Renal pelvis (tissue), 4 donors: ENCODE data around the gene RHOT2. TPM values are rescaled to one million over a fixed set of nuclear protein-coding genes. Genes with fewer than 3 reads are reported as not detected.

Experiments used
- DNase-seq: peaks from one replicate; pipeline ENCODE4 v3.0.0-alpha.2; 2013
- polyA plus RNA-seq, 3 donors: library from polyadenylated mRNA; unstranded; fragments of 120-200 nt; gene quantifications; one replicate each; pipeline ENCODE4 v1.2.1, GENCODE V29; 2013; ENCODE audit not compliant: insufficient read length in 3 of 3

The RHOT2 gene
- polyA plus RNA-seq, 3 donors: 85.9 to 117 (median 97.9) TPM

GRCh38 chr16:694187-694862, 26.4 kb downstream of the RHOT2 start:
- DNase-seq: no peak

GRCh38 chr16:694863-695354, 27.0 kb downstream of the RHOT2 start:
- DNase-seq: no peak

GRCh38 chr16:695355-696089, 27.6 kb downstream of the RHOT2 start:
- no peak for DNase-seq

DNA sequence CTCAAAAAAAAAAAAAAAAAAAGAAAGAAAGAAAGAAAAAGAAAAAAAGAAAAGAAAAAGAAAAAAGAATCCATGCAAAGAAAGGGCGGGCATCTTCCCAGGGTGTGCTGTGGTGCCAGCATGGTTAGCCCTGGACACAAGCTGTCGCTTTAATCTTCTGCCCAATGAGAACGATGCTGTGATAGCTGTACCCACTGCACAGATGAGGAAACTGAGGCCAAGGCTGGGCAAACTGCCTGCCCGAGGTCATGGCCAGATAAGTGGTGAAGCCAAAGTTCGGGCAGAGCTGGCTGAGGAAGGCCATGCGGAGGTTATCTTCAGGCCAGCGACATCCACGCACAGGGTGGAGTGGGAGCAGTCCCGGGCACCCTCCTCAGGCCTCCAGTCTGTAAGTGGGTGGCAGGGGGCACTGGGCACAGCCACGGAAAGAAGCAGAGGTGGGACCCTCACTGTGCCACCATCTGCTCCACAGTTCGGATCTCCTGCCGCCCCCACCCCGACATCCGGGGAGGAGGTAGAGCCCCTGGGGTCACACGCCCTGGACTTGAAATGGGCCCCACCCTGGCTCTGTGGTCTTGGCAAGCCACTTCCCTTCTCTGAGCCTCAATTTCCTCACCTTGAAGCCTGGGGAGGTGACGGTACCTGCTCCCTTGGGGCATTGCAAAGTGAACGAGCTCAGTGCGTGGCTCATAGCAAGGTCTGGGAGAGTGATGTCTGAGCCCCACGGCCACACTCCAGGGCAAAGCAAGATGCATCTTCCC, 31.2 kb downstream of the RHOT2 start:
- DNase-seq: no peak

DNA sequence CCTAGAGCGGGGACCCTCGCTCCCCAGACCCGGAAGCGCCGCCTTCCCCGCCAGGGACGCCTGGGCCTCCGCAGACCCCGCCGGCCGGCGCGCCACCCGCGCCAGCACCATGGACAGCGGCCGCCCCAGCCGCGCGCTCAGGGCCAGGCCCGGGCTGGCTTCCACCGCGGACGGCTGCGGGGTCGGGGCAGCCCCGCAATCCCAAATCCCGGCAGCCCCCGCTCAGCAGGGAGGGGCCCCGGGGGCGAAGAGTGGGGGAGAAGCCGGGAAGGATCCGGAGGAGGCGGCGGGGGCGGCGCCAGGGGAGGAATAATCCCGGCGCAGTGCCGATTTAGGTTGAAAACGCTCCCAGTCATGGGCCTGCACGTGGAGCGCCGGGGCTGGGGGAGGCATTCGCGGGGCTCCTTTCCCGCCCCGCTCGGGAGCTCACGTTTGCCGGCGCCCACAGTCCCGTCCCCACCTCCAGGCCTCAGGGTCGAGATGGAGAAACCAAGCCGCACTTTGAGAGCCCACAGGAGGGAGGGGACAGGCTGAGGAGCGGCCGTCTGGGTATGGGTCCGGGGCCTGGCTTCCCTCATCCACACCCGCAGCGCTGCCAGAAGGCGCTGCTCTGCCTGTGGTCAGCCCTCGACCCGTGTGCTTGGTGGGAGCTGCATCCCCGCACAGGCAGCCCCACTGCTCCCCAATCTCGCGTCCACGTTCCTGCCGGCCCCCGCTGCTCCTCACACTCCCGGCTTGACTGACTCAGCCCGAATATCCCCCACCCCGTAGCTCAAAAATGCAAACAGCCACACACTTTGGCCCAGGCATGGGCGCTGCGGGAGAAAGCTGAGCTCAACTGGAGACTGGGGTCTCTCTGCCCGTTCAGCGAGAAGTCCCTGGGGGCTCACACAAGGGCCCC, 33.0 kb downstream of the RHOT2 start:
- no peak for DNase-seq

- no peak for DNase-seq
Observed at GRCh38 chr16:702341-702740, 34.4 kb downstream of the RHOT2 start.

DNA sequence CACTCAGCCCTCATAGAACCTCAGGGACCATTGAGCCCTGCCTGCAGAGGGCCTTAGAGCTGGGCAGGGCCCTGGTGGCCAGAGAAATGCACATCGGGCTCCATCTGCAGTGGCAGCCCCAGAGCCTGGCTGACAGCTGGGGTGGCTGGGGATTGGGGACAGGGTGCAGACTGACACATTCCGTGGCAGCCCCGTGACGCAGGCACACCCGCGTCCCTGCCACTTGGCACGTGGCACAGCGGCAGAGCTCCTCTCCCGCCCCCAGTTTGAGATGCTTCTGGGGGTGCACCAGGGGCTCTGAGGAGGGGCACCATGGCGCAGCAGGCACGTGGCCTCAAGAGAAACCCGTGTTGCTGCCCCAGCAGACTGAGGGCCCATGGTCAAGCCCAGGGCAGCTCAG, 35.5 kb downstream of the RHOT2 start:
- DNase-seq: no peak

GRCh38 chr16:704047-704446, 36.1 kb downstream of the RHOT2 start:
- no peak for DNase-seq

DNA sequence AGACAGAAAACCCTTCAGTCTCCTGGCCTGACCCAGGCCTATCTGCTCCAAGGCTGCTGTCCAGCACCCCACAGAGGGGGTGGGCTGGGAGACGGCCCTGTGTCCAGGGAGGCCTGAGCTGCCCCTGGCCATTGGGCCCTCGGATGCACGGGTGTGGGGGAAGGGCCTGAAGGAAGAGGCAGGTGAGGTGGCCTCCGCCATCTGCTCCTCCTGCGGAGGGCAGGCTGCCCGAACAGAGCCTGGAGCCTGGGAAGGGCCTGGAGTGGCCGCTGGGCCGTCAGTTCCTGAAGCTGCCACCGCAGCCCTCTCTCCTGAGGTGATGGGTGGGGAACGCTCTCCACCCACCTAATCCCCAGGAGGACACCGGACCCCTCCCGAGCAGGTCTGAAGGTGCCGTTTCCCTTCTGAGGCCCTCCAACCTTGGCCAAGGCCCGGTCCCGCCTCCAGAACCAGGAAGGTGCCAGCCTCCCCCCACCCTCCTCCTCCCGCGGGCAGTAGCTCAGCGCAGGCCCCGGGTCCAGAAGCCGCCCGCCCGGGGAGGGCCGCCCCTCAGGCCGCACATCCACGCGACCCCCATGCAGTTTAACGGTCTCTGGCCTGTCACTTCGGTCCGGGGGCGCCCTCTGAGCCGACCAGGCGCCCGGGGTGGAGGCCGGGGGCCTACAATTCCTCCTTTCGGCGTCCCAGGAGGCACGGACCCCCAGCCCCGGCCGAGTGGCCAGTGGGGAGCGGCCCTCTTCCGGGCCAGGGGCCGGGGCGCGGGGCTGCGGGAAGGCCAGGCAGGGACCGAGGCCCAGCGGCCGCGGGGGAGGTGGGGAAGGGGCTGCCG, 36.8 kb downstream of the RHOT2 start:
- no peak for DNase-seq

DNA sequence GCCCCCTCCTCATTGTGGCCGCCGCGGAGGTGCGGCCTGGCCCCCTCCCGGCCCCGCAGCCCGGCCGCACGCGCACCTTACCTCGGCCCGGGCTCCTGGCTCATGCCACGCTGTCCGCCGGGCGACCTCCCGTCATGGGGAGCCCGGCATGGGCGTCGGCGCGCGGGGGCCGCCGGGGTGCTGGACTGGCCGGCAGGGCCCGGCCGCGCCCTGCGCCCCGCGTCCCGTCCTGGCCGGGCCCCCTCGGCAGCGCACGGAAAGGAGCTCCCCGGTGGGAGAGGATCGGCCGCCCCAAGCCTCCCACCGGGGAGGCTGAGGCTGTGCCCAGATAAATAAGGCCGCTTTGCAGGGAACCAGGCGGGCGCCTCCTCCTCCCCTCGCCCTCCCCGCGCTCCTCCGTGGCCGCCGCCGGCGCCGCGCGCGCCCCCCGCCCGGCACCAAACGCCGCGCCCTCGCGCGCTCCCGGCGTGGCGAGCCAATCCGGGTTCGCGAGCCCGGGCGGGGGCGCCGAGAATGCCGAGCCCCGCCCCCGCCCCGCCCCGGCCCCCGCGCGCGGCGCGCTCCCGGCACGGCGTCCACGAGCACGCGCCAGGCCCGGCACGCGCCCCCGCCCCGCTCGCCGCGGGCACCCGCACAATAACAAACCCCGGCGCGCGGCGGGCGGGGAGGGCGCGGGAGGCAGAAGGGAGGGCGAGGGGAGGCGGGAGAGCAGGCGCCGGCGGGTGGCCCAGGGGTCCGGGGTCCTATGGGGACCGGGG, 37.7 kb downstream of the RHOT2 start, which contains the start of gene FBXL16:
FBXL16 (minus strand) TSS at position 371 of the 758 bp plus-strand sequence. CDS start 8,396 bp downstream, outside the sequence.
- DNase-seq: no peak

- no peak for DNase-seq
Observed at GRCh38 chr16:706189-707061, 38.5 kb downstream of the RHOT2 start.

- DNase-seq: no peak
Observed at GRCh38 chr16:707062-707538, 39.2 kb downstream of the RHOT2 start.

DNA sequence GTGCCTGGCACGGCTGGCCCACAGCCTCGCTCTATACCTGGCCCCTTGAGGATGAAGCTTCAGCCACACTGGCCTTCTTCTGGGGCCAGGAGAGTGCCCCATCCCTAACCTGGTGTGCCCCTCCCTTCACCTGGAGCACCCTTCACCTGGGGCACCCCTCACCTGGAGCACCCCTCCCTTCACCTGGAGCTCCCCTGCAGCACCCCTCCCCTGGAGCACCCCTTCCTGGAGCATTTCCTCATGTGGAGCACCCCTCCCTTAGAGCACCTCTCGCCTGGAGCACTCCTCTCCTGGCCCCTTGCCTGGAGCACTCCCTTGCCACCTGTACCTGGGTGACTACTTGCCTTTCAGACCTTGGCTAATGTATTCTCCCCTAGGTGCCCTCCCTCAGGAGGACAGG, 40.1 kb downstream of the RHOT2 start:
- no peak for DNase-seq

GRCh38 chr16:708959-709358, 41.0 kb downstream of the RHOT2 start:
- DNase-seq: no peak

DNA sequence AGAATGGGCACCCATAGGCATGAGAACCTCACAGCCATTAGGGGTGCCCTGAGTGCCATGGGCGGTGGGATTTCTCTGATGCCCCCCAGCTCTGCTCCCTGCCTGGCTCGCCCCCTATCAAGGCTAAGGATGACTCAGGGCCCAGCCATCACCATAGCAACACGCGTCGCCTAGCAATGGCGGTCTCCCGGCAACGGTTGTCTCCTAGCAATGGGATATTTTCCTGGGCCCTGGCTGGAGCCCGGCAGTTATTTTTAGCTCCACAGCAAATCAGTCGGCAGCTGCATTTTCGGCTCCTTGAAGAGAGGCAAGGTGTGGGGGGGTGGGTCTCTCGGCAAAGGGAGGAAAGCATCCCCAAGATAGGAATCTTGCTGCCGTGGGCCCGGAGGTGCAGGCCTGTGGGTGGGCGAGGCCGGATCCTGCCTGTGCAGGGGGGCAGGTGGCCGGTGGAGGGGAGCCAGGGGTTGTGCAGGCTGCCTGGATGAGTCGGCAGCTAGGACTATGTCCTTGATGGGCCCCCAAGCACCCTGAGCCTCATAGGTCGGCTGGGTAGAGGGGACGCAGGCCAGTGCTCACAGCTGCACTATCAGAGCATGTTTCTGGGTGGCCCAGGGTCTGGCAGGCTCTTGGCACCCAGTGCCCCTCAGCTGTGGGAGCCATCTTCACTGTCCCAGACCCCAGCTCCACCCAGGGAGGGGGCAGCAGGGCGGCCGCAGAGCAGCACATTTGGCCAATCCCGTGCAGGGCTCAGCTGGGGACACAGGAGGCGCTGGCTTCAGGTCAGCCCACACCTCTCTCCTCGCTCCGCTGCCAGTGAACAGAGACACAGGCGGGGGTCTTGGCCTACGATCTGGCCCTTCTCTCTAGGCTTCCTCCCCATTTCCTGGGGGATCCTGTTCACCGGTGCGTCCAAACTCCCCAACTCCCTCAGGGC, 41.9 kb downstream of the RHOT2 start:
- no peak for DNase-seq

DNA sequence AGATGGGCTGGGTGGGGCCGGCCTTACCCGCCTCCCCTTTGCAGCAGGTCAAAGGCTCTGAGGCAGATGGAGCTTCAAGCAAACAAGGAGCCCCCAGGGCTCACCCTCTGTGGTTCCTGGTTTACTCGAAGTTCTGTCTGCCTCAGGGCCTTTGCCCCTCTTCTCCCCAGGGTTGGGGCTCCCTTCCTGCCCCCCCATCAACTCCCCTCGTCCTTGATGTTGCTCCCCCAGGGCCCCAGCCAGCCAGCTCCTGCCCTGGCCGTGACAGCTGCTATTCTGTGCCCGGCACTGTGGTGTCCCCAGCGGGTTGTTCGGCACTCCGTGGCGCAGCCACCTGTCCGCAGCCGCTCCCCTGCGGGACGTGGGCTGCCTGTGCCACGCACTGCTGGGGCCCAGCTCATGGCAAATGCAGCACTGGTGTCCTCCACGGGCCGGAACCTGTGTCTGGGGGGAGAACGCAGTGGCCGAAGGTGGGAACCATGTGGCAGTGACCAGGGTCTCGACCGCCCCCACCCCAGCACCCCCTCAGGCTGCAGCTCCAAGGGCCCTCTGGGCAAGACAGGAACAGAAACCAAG, 42.7 kb downstream of the RHOT2 start:
- DNase-seq: no peak

GRCh38 chr16:711084-711483, 43.2 kb downstream of the RHOT2 start:
- no peak for DNase-seq
